ENCODE results near the gene RIMBP3C.

DNA sequence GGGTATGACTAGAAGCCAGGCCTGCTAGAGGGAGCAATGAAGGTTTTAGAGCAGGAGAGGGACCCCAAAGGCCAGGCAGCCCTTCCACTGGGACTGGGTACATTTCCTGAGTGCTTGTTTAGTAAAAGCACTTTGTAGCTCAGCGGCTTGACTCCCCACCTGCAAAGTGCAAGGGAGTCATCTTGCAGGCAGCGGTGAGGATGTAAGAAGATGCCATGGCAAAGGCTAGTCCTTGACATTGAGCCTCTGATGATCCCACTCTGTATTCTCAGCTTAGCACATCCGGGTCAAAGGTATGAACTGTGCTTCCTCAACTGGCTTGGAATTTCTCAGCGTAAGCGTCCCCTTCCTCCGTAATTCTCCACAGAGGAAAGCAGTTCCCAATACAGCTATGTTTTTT, 13.2 kb upstream of the RIMBP3C start:
- TF ChIP-seq, protein P1, sequence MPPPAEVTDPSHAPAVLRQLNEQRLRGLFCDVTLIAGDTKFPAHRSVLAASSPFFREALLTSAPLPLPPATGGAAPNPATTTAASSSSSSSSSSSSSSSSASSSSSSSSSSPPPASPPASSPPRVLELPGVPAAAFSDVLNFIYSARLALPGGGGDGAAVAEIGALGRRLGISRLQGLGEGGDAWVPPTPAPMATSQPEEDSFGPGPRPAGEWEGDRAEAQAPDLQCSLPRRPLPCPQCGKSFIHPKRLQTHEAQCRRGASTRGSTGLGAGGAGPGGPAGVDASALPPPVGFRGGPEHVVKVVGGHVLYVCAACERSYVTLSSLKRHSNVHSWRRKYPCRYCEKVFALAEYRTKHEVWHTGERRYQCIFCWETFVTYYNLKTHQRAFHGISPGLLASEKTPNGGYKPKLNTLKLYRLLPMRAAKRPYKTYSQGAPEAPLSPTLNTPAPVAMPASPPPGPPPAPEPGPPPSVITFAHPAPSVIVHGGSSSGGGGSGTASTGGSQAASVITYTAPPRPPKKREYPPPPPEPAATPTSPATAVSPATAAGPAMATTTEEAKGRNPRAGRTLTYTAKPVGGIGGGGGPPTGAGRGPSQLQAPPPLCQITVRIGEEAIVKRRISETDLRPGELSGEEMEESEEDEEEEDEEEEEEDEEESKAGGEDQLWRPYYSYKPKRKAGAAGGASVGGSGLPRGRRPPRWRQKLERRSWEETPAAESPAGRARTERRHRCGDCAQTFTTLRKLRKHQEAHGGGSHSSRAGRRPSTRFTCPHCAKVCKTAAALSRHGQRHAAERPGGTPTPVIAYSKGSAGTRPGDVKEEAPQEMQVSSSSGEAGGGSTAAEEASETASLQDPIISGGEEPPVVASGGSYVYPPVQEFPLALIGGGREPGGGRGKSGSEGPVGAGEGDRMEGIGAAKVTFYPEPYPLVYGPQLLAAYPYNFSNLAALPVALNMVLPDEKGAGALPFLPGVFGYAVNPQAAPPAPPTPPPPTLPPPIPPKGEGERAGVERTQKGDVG (CRISPR knock-in tag; IDR thresholded peaks at IDR 0.05), result no peak
- TF ChIP-seq, protein P2, sequence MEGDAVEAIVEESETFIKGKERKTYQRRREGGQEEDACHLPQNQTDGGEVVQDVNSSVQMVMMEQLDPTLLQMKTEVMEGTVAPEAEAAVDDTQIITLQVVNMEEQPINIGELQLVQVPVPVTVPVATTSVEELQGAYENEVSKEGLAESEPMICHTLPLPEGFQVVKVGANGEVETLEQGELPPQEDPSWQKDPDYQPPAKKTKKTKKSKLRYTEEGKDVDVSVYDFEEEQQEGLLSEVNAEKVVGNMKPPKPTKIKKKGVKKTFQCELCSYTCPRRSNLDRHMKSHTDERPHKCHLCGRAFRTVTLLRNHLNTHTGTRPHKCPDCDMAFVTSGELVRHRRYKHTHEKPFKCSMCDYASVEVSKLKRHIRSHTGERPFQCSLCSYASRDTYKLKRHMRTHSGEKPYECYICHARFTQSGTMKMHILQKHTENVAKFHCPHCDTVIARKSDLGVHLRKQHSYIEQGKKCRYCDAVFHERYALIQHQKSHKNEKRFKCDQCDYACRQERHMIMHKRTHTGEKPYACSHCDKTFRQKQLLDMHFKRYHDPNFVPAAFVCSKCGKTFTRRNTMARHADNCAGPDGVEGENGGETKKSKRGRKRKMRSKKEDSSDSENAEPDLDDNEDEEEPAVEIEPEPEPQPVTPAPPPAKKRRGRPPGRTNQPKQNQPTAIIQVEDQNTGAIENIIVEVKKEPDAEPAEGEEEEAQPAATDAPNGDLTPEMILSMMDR (IDR thresholded peaks at IDR 0.05 in 2 of 3, conservative IDR thresholded peaks at IDR 0.05 in 1 of 3; ENCODE audit: control insufficient read depth in 2 of 3, extremely low read depth in 1 of 3, insufficient read depth in 1 of 3, low read depth in 3 of 3, low read length in 3 of 3), result no peak
- TF ChIP-seq POLR2A (IDR thresholded peaks at IDR 0.05; ENCODE audit: low read depth, low read length) (no peak), MTA3 (IDR thresholded peaks at IDR 0.05; ENCODE audit: borderline replicate concordance, low read length) (no peak), POLR2AphosphoS5 (IDR thresholded peaks at IDR 0.05; ENCODE audit: low read length) (no peak), IKZF1 (conservative IDR thresholded peaks at IDR 0.05) (no peak), RBBP5 (conservative IDR thresholded peaks at IDR 0.05) (no peak), JUND (IDR thresholded peaks at IDR 0.05; ENCODE audit: low read depth, low read length) (no peak), FOXK2 (IDR thresholded peaks at IDR 0.05) (no peak), POU2F2 (IDR thresholded peaks at IDR 0.05; ENCODE audit: borderline replicate concordance, low read depth, low read length) (no peak), NFIC (IDR thresholded peaks at IDR 0.05; ENCODE audit: low read depth, low read length) (no peak), NFXL1 (IDR thresholded peaks at IDR 0.05; ENCODE audit: borderline replicate concordance) (no peak), SUPT20H (IDR thresholded peaks at IDR 0.05; ENCODE audit: borderline replicate concordance, control insufficient read depth, low read depth, low read length) (no peak)
- TF ChIP-seq, protein P3, sequence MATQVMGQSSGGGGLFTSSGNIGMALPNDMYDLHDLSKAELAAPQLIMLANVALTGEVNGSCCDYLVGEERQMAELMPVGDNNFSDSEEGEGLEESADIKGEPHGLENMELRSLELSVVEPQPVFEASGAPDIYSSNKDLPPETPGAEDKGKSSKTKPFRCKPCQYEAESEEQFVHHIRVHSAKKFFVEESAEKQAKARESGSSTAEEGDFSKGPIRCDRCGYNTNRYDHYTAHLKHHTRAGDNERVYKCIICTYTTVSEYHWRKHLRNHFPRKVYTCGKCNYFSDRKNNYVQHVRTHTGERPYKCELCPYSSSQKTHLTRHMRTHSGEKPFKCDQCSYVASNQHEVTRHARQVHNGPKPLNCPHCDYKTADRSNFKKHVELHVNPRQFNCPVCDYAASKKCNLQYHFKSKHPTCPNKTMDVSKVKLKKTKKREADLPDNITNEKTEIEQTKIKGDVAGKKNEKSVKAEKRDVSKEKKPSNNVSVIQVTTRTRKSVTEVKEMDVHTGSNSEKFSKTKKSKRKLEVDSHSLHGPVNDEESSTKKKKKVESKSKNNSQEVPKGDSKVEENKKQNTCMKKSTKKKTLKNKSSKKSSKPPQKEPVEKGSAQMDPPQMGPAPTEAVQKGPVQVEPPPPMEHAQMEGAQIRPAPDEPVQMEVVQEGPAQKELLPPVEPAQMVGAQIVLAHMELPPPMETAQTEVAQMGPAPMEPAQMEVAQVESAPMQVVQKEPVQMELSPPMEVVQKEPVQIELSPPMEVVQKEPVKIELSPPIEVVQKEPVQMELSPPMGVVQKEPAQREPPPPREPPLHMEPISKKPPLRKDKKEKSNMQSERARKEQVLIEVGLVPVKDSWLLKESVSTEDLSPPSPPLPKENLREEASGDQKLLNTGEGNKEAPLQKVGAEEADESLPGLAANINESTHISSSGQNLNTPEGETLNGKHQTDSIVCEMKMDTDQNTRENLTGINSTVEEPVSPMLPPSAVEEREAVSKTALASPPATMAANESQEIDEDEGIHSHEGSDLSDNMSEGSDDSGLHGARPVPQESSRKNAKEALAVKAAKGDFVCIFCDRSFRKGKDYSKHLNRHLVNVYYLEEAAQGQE (IDR thresholded peaks at IDR 0.05; ENCODE audit: low read depth, low read length), result no peak

All from GM12878 (cell line).